HG03025 (cell line): ENCODE measurements around the gene RAB12.
A peak's percentile ranks its signal among the peaks of the same experiment; 100 is the strongest.
"Not testable (repeated sequence)": the region's sequence is repeated elsewhere in the genome, so short reads cannot be mapped to it uniquely, and the experiment has no call there.

Experiments used
- ATAC-seq: cut with Tn5 transposase; IDR thresholded peaks from one replicate; pipeline ENCODE4 v1.9.1; 2021; ENCODE audit warnings: mild to moderate bottlenecking, moderate library complexity; ENCODE audit not compliant: unreplicated experiment, low FRiP score

RAB12 gene

DNA sequence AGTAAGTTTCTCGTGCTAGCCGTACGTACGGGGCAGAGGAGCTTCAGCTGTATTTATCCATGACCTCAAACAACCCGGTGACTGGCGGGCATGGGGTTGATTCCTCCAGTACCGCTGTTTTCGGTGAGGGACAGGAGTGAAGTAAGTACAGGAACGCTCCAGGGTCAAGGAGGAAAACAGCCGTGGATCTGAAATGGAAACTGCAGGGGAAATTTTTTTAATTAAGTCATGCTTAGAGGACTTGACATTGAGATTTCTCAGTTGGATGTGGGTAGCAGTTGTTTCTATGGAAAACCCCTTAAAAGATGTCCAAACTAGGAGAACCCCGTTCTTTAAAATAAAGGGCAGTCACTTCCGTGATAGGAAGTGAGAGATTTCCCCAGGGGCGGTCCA is 1.2 kb downstream of the RAB12 start:
- ATAC-seq, result no peak

DNA sequence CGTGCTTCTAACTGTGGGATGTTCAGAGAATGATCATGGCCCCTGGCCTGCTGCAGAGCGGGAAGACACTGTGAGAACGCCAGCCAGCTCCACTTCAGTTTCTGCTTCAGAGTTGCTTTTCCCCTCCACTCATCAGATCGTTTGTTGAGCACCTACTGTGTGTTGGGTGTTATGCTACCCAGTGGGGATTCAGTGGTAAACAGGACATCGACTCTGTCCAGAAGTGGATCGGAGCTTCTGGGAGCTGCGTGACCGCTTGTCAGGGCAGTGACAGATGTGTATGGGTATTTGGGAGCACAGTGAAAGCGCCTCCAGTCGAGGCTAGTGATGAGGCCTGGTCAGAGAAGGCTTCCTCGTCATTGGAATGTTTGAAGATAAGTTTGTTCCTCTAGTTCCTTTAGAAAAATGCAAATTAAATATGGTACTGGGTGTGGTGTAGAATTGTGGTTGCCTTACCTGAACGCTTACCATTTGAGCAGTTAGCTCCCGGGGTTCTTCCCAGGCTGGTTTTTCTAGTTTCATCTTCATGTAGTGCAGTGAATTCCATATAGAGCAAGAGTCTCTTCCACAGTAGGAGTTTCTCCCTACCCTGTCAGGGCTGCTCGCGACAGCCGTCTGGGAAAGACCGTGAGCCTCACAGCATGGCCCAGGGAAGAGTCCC is 2.8 kb downstream of the RAB12 start:
- ATAC-seq, result no peak

DNA sequence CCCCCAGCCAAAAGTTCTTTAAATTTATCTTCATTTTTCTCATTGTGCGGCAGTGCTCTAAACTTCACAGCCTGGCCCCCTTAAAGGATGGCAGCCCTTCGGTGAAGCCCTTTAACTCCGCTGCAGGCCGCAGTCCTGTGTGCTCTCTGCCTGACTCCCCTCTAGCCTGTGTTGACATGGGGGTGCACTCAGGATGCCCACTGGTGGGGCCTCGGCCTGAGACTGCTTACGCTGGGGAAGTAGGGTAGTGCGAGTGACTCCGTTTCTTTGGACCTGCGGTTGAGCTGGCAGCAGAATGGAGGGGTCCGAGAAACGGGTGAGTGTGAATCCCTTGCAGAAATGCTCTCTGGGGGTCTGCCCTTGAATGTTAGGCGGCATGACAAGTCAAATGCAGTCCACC is 5.6 kb downstream of the RAB12 start:
- no peak for ATAC-seq

DNA sequence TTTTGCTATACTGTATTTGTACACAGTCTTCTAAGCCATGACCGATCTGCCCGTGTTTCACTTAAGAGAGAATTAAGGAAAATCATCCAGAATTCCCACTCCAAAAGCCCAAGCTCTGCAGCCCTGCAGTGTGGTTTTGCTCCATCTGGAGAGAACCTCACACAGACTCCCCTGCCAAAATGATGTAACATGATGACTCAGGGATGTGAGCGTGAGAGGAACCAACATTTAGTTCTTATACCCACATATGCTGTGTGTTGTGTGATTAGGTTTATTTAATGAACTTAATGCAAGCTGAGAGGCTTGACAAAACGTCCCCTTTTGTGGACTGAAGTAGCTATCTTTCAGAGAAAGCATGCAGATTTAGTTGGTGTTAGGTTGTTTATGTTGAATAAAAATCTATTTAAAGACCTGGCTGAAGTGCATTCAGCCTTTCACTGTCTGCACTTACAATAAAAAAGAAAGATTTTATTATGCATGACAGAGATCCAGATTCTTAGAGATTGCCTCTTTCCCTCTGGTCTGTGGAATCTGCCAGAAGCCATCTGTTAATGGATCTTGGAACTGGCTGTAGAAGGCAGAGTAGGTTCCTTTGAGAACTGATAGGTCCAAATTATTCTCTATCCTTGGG is 6.3 kb downstream of the RAB12 start:
- ATAC-seq, result no peak

DNA sequence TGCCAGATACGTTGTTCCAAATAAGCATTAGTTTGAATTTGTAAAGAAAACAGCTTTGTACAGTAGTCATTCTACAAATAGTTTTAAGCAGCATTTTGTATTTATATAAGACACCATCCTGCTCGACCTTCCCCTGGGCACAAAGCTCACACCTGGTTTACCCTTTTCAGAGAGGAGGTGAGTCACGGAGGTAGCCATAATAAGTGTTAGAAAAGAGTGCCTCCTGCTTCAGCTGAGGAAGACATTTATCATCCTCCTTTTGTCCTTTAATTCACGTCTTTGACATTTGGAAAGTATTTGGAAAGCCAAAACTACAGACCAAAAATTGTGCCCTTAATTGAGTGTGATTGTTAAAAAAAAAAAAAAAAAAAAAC is 6.8 kb downstream of the RAB12 start:
- ATAC-seq, result no peak

DNA sequence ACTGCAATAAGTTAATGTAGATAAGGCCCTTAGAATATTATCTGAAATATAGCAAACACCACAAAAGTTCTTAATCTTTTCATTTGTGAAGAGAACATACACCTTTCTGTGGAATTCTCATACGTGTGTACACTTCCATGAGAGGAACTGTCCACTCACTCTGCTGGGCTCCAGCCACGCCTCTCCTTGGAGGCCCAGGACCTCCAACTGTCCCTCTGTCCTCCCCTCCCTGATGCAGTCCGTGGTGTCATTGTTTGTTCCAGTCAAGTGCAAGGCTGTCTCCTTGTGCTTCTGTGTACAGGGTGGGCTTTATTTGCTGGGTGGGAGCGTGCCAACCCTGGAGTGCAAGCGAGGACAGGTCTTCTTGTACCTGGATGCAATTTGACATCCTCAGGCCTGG is 8.7 kb downstream of the RAB12 start:
- ATAC-seq, result no peak

DNA sequence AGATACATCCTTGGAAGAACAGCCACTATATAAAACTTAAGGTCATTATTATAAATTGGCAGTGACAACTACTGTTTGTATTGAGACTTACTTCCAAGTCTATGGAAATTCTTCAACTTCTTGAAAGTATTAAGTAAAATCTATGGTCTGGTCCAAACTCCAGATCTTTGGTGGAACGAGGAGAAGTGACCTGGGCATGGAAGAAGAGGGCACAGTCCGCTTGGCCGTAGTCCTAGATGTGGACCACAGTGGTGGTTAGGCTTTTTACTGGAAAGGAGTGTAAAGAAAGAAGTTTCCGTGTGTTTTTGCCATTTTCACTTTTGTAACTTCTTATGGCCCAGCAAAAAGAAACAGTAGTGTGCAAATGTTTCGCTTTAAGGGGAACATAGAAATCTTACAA is 9.8 kb downstream of the RAB12 start:
- ATAC-seq, result no peak

DNA sequence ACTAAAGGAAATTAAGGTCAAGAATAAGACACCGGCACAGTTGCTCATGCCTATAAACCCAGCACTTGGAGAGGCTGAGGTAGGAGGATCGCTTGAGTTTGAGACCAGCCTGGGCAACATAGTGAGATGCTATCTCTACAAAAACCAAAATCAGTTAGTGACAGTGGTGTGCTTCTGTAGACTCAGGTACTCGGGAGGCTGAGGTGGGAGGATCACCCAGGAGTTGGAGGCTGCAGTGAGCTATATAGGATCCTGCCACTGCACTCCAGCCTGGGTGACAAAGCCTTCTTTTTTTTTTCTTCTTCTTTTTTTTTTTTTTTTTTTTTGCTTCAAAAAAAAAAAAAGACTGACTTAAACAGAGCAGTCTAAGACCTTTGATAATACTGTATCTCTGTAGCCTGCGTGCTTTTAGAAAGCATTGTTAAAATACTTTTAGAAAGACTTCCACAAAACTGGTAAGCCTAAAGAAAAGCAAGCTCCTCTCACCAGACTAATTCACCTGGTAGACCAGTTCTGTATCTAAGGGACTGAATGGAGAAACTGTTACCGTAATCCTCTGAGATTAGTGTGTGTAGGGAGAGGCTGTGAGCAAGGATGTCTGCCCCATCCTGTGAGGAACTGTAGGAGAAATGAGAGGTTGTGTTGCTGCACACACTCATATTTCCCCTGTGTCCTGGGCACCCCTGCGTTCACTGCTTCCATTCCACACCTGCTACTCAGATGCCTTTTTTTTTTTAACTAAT is 10.8 kb downstream of the RAB12 start:
- ATAC-seq, result no peak

DNA sequence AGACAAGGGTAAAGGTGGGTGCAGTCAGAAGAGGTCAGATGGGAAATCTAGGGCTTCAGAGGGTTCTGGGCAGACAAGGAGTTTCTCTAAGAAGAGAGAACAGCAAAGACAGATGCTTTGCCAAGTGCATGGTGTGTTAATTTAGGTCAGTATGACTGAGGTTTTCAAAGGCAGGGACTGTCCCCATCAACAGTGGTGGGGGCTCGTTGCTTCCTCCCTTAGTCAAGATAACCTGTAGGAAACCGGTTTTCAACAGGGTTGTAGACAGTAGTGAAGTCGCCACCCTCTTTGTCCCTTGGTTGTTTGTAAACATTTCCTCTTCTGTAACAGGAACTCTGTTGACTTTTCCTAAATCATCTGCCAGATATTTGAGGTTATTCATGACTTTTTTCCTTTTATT is 11.6 kb downstream of the RAB12 start:
- no peak for ATAC-seq

DNA sequence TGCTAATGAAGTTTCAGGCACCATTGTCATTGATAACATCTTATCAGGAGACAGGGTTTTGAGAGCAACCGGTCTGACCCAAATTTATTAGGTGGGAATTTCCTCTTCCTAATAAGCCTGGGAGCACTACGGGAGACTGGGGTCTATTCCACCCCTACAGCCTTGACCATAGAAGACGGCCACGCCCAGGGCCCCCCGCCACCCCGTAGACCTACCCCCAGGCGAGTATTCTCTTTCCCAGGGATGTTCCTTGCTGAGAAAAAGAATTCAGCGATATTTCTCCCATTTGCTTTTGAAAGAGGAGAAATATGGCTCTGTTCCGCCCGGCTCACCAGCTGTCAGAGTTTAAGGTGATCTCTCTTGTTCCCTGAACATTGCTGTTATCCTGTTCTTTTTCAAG is 13.4 kb downstream of the RAB12 start:
- not testable (repeated sequence) for ATAC-seq

DNA sequence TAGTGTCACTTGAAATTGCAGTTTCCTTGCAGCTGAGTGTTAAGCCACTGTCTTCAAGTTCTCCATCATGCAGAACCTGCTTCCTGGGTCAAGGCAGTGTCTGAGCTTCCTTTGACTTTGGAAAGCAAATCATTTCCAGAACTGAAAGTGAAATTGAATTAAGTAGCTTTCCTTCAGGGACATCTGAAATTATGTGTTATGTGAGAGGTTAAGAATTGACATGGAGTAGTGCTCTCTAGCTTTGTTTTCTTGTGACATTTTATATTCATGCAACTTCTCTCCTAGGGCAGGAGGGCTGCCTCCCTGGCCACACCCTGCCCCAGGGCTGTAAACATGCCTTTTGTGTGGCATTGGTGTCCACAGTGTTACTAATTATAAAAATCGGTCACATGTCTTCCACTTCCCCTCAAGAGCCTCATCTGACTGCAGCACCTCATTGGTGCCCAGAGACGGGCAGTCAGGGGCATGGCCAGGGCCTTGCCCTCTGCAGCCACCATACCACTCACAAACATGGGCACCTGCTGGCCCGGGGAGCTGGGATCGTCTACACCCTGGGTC is 14.4 kb downstream of the RAB12 start:
- peak; percentile 67 for ATAC-seq

DNA sequence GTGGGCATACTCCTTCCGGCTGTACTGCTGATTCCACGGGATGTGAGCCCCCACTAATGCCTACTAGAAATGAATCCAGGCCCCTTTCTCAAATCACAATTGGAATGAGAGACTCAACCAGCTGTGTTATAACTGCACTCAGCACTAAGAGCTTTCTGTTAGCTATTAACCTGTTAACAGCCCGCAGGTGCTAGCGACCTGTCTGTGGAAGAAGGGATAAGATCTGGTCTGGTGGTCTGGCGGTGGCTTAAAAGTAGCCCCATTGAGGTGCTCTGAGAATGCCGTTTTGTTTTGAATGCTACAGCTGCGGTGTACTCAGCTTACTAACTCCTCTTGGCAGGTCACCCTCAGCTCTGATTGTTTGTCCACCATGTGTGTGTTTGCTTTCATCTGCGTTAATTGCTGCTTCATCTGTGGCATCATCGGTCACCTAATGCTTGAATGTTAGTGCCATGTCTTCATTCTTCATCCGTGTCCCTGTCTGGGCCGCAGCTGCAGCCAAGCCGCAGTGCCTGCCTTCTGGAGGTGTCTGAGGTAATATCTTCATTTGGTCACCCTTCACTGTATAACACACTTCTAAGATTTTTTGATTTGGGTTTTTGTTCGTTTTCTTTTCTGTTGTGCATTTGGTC is 16.3 kb downstream of the RAB12 start:
- ATAC-seq, result no peak

DNA sequence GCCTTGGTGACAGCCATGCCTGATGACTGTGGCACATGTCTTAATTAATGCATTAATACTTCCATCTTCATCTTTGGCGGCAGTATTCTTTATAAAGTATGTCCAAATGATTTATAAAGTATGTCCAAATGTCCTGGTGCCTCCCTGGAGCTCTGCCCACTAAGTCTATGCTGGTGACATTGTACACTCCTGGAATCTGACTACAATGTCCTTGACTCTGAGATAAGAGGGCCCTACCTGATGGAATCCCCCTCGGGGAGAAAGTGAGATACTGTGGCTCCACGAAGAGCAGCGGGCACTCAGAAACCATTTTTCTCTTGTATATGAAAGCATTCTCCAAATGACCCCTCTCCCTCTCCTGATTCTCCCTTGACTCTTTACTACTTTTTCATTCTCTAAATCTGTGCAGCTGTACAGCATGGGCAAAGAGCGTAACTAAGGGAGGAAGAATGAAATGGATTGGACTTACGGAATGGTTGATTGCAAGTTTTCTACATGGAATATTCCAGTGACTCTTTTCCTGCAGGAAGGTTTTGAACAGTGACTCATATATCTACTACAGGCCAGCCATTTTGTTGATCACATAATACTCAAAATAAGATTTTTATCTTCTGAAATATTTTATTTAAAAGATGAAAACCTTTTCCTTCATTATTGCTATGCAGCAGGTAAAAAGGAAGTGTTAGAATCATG is 17.3 kb downstream of the RAB12 start:
- ATAC-seq, result no peak

DNA sequence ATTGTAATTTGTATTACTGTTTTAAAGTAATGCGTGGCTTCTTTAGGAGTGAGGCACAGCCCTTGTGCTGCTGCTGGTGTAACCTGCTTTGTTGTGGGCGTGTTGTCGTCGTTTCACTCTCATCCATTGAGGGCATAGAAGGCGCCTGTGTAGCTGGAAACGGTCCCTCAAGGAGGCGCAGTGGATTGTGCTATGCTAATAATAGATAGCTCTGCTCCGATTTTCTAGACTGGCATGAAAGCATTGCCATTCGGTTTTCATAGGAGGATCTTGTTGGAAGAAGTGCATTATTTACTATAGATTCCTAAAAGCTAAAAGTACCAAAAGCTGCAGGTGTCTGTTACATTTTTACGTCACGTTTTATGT is 17.9 kb downstream of the RAB12 start:
- ATAC-seq, result no peak

DNA sequence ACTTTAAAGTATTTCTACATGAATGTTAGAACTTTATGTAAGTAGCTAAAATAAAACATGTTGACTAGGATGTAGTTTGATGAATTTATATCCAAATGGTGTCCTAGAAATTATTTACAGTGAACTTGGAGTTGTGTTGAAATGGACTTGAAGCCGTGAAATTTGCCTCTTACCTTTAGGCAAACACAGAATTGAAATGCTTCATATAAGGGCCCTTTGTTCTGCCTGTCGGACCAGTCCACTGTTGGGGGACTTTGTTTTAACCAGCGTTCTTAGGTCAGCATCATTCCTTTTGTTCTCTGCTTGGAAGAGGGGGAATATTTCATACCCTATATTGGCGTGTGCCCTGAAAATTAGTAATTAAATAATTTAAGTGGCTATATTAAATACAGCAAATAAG is 18.3 kb downstream of the RAB12 start:
- no peak for ATAC-seq

DNA sequence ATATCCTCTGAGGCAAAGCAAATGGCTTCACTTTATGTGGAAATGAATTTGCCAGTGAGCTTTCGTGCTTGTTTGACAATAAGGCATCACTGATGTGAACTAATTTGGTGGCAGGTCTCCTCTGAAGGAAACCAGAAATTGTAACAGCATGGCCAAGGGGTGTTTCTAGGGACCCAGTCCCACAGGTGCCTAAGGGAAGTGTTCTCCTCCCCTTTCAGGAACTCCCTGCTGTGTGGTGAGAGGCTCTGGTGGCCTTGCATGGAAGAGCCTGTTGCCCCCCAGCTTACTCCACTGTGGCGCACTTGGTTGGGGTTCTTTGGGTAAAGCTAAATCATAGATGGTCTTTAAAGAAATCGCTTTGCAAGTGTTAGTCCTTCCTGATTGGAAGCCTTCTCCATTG is 20.4 kb downstream of the RAB12 start:
- ATAC-seq, result no peak

DNA sequence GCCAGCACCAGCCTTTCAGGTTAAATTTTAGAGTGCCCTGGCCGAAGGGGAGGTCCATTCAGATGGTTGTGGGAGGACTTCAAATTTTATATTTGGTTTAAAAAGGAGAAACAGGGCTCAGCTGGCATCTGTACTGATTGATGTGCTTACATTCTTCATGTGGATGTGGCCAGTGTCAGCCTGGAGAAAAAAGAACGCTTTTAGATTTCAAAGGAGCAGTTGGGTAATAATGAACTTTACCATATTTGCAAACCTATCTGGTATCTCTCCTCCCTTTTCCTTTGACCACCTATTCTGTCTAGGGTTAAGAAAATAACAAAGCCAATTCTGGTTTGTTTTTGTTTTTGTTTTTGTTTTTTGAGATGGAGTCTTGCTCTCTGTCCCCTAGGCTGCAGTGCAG is 21.3 kb downstream of the RAB12 start:
- no peak for ATAC-seq

DNA sequence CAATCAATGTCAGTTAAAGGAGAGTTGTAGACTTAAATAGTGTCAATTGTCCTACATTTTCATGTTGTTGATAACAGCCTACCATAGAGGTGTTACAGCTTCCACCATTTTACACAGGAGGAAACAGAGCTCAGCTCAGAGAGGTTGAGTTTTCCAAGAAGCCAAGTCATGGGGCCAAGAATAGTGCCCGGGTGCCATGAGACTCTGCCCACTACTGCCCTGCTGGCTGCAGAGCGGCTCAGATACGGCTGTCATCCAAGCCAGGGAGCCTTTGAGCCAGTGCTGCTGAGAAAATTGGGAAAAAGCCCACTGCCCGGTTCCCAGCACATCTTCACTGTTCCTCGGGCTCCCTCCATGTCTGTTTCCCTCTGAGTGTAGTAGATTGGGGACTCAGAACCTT is 22.0 kb downstream of the RAB12 start:
- no peak for ATAC-seq

DNA sequence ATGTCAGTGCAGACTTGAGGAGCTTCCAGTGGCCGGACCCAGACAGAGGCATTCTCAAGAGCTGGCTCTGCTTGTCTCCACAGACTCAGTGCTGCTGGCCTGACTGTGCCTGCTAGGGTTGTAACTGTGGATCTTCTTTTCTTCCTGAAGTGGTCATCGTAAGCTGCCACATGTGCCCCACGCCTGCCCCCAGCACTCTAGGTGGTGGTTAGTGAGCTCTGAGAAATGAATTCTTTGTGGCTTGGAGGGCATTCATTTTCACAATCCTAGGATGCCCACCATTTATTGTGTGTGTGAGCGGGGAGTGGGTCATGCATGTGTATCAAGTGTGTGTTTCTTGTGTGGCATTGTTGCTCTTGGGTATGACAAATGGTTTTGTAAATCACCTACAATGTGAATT is 23.1 kb downstream of the RAB12 start:
- no peak for ATAC-seq

DNA sequence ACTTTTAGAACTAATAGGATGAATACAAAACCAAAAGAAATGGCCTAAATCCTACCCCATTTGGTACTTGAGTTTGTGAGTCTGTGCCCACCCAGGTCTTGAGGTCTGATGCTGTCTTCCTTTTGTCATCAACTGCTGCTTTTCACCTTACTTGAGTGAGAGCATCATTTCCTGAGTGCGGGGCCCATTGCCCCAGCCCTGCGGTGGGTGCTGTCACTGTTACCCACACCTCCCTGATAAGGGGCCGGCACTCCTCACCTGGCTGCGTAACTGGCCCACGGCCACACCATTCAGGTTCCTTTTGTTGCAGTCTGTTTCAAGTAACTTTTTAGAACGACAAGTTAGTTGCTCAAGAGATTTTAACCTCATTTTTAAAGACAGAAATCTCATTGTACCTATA is 25.3 kb downstream of the RAB12 start:
- ATAC-seq, result no peak

DNA sequence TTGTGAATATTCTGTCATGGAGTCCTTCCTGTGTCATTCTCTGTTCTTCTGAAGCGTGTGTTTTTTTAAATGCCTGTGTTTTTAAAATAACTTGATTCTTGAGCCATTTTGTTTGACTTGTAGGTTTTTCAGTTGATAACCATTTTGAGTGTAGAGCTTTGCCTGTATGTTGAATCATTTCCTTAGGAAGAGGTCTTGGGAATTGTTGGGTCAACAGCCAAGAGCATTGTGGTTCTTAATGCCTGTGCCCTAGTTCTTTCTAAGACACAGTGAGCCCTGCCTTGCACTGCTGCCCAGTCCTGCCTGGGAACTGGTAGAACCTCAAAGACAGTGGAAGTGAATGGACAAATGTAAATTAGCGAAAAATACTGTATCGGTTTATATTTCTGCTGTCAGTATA is 25.9 kb downstream of the RAB12 start:
- no peak for ATAC-seq
